H1 (cell line): Measurements from ENCODE around the gene MARCHF9. TPM values are rescaled to one million over a fixed set of nuclear protein-coding genes. Genes with fewer than 3 reads are reported as not detected.

Source experiments
- ATF2 ChIP-seq: IDR thresholded peaks from 2 replicates; pipeline ENCODE4 v1.6.1; 2012; ENCODE audit warnings: low read length, inconsistent platforms
- ATF3 ChIP-seq: IDR thresholded peaks from 2 replicates; pipeline ENCODE4 v1.6.1; 2011; ENCODE audit warnings: low read depth, mild to moderate bottlenecking, low read length; ENCODE audit not compliant: insufficient read depth
- BCL11A ChIP-seq, 2 experiments: IDR thresholded peaks; one replicate each; pipeline ENCODE4 v1.6.1; 2011; ENCODE audit warnings: low read depth in 2 of 2, low read length in 2 of 2, mild to moderate bottlenecking in 2 of 2
- BRCA1 ChIP-seq: IDR thresholded peaks from 2 replicates; pipeline ENCODE4 v1.6.1; 2012; ENCODE audit warnings: low read depth, low read length, improper control_type of control experiment
- CBX8 ChIP-seq: fragments of 300-800, 300-1000 bp; sonication (generic); IDR thresholded peaks from 2 replicates; pipeline ENCODE4 v1.7.1; 2016; ENCODE audit warnings: low read depth, low read length, borderline replicate concordance
- CEBPB ChIP-seq: IDR thresholded peaks from 2 replicates; pipeline ENCODE4 v1.6.1; 2012; ENCODE audit warnings: low read depth, low read length
- CHD2 ChIP-seq: IDR thresholded peaks from 2 replicates; pipeline ENCODE4 v1.6.1; 2012; ENCODE audit warnings: low read length, improper control_type of control experiment
- EP300 ChIP-seq, 2 experiments: IDR thresholded peaks; 1 replicate in 1 of 2; 2 replicates in 1 of 2; pipeline ENCODE4 v1.6.1; 2011 to 2012; ENCODE audit warnings: low read depth in 2 of 2, low read length in 2 of 2, mild to moderate bottlenecking in 2 of 2, borderline replicate concordance in 1 of 2, inconsistent platforms in 1 of 2, moderate library complexity in 1 of 2
- FOSL1 ChIP-seq: IDR thresholded peaks from 2 replicates; pipeline ENCODE4 v1.6.1; 2011; ENCODE audit warnings: mild to moderate bottlenecking, low read depth, low read length, moderate library complexity; ENCODE audit not compliant: insufficient read depth
- HDAC2 ChIP-seq, 2 experiments: fragments of 300-600 bp in 1 of 2; sonication (generic) in 1 of 2; IDR thresholded peaks; 2 replicates each; pipeline ENCODE4 v1.6.1; 2011 to 2012; ENCODE audit warnings: low read depth in 2 of 2, low read length in 2 of 2, mild to moderate bottlenecking in 2 of 2, moderate library complexity in 2 of 2, borderline replicate concordance in 1 of 2, inconsistent platforms in 1 of 2
- HDAC6 ChIP-seq: IDR thresholded peaks from one replicate; pipeline ENCODE4 v1.7.1; 2012; ENCODE audit warnings: low read depth, mild to moderate bottlenecking, inconsistent platforms, low read length, moderate library complexity
- RNF2 ChIP-seq: fragments of 200-900, 300-1000 bp; sonication (generic); IDR thresholded peaks from 2 replicates; pipeline ENCODE4 v1.7.1; 2016; ENCODE audit warnings: borderline replicate concordance, low read depth, mild to moderate bottlenecking, antibody characterized with exemption, low read length; ENCODE audit not compliant: poor library complexity, severe bottlenecking; ENCODE audit errors: missing control alignments
- RXRA ChIP-seq: IDR thresholded peaks from 2 replicates; pipeline ENCODE4 v1.6.1; 2011; ENCODE audit warnings: low read depth, mild to moderate bottlenecking, low read length, moderate library complexity; ENCODE audit not compliant: insufficient read depth
- SIN3A ChIP-seq, 2 experiments: IDR thresholded peaks in 1 of 2; conservative IDR thresholded peaks in 1 of 2; 2 replicates each; pipeline ENCODE4 v1.6.1; 2011 to 2012; ENCODE audit warnings: low read length in 2 of 2, improper control_type of control experiment in 1 of 2, low read depth in 1 of 2, mild to moderate bottlenecking in 1 of 2
- SIRT6 ChIP-seq: IDR thresholded peaks from one replicate; pipeline ENCODE4 v1.7.1; 2012; ENCODE audit warnings: low read length, inconsistent platforms
- SIX5 ChIP-seq: IDR thresholded peaks from 2 replicates; pipeline ENCODE4 v1.6.1; 2011; ENCODE audit warnings: mild to moderate bottlenecking, low read depth, low read length
- SP1 ChIP-seq: IDR thresholded peaks from 2 replicates; pipeline ENCODE4 v1.6.1; 2011; ENCODE audit warnings: low read depth, low read length
- TBP ChIP-seq: IDR thresholded peaks from 2 replicates; pipeline ENCODE4 v1.6.1; 2011; ENCODE audit warnings: low read depth, low read length, improper control_type of control experiment
- TCF12 ChIP-seq: IDR thresholded peaks from 2 replicates; pipeline ENCODE4 v1.6.1; 2011; ENCODE audit warnings: low read depth, mild to moderate bottlenecking, low read length
- TEAD4 ChIP-seq: IDR thresholded peaks from 2 replicates; pipeline ENCODE4 v1.6.1; 2012; ENCODE audit warnings: low read depth, low read length, inconsistent platforms, mixed read lengths
- YY1 ChIP-seq: IDR thresholded peaks from 2 replicates; pipeline ENCODE4 v1.6.1; 2011; ENCODE audit warnings: low read depth, mild to moderate bottlenecking, low read length
- polyA plus RNA-seq, 7 experiments: library from polyadenylated mRNA; depleted of rRNA in 3 of 7; stranded (reverse) in 5 of 7; unstranded in 2 of 7; fragments of >200 nt in 5 of 7; fragments of 200-250 nt in 2 of 7; gene quantifications; 1 replicate in 5 of 7; 2 replicates in 1 of 7; 4 replicates in 1 of 7; pipeline versions ENCODE4 v1.2.1 to v1.2.3, GENCODE V29; 2011 to 2013; ENCODE audit warnings: missing spikeins in 2 of 7, mixed read lengths in 2 of 7
- total RNA-seq: library from RNA; stranded (reverse); fragmentation: NEBNext Ultra II Directional; extraction: Animal tissue kit (Norgen Biotek cat#: 25700); gene quantifications from 2 replicates; pipeline ENCODE4 v1.2.1, GENCODE V29; 2021

Gene MARCHF9
- total and polyA plus RNA-seq, 2 of the 8 experiments (the other 6 are each of a cell fraction or from before 2014, with no cell fraction given): 6.4 to 7.8 TPM

DNA sequence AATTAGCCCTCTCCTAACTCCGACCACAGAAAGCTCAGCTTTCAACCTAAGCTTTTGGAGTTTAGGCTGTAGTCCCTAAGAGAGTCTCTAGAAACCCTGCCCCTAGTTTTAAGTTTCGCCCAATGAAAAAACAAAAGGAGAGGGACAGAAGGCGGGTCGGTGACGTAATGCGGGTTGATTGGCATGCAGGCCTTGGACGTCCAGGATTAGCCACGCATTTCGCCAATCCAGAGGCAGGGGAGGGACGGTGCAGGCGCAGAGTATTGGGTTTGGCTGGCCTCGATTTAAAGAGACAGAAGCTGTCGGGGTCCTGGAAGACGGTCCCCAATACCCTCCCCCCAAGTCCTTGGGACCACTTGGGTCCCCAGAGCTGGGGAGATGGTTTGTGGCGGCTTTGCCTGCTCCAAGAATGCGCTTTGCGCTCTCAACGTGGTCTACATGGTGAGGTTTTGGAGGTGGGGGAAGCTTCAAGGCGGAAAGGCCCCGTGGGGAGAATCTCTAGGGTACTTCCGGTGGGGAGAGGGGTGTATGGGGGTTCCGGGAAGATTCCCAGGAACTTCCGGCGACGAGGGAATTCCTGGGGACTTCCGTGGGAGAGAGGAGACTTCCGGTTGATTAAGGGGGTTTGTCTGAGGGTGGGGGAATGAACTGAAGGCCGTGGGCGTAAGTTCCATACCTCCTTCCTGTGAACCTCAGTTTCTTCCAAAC is 10.0 kb upstream of the MARCHF9 start, which contains the start of gene TSPAN31 (continued):
- TF ChIP-seq ATF3 (no peak), EP300 (IDR thresholded peaks at IDR 0.05; ENCODE audit: borderline replicate concordance in 1 of 2, low read depth in 2 of 2, low read length in 2 of 2) (no peak; a peak in 1 of 3 replicates), HDAC2 (IDR thresholded peaks at IDR 0.05; ENCODE audit: borderline replicate concordance in 1 of 2, low read depth in 2 of 2, low read length in 2 of 2) (no peak; a peak in 2 of 4 replicates), SIX5 (no peak), CHD2 (no peak; the same call in 1 of the 2 replicates), CEBPB (0 out of 2 replicates have a peak, but pooled peaks have one; percentile 68), YY1 (no peak), SIRT6 (no peak), TEAD4 (peak; percentile 30; the same call in 1 of the 2 replicates), CBX8 (no peak), HDAC6 (no peak), BCL11A (IDR thresholded peaks at IDR 0.05; ENCODE audit: low read depth in 2 of 2, low read length in 2 of 2) (no peak), RNF2 (no peak), TBP (peak; percentile 64), RXRA (no peak), TCF12 (no peak), SIN3A (conservative IDR thresholded peaks at IDR 0.05 in 1 of 2, IDR thresholded peaks at IDR 0.05 in 1 of 2; ENCODE audit: low read depth in 1 of 2, low read length in 2 of 2) (peak in 1 of 2 experiments; percentile 82; a peak in 1 of 4 replicates), FOSL1 (no peak), BRCA1 (no peak), ATF2 (peak; percentile 98), SP1 (peak; percentile 67; the same call in 1 of the 2 replicates)
